HG03039 (cell line): Measurements from ENCODE around the gene PRLH.

Experiments
- ATAC-seq: cut with Tn5 transposase; IDR thresholded peaks from one replicate; pipeline ENCODE4 v1.9.1; 2021; ENCODE audit warnings: mild to moderate bottlenecking, moderate library complexity; ENCODE audit not compliant: unreplicated experiment

Gene PRLH

DNA sequence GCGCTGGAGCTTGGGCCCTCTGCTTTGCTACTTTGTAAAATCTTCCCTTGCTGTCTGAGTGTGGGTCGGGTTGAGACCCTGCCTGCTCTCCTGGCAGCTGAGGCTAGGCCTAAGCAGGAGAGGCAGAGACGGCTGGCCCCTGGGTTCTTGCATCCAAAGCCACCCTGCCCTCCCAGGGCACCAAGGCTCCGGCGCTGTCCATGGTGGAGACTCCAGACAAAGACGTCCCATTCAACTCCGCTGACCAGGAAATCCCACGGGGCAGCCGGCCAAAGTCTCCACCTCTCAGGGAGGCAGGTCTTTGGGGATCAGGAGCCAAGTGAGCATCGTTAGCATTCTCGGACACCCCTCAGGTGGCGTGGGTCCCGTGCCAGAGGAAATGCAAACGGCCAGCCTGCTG is 2.6 kb upstream of the PRLH start:
- no peak for ATAC-seq

DNA sequence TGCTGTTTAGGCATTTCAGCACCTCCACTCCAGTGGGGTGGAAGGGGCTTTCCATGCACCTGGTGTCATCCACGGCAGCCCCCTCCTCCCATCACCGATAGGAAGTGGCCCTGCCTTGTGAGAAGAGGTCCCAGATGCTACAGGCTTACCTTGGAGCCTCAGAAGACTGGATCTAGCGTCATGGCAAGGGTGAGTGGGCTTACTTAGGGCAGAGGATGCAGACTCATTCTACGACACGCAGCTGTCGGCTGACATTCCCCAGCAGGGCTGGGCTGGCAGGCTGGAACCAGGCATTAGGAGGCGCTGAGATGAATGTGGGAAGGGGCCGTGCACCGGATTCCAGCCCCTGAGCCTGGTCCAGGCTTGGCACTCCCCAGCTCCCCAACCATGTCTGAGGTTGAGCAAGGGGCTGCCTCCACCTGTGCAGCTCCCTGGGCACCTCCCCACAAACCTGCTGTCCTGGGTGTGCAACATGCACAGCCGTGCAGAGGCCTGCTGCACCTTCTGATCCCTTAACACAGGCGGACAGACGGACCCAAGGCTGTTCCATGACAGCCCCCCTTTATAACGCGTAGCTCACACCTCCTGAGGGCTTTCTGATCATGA is 1.7 kb upstream of the PRLH start:
- no peak for ATAC-seq

DNA sequence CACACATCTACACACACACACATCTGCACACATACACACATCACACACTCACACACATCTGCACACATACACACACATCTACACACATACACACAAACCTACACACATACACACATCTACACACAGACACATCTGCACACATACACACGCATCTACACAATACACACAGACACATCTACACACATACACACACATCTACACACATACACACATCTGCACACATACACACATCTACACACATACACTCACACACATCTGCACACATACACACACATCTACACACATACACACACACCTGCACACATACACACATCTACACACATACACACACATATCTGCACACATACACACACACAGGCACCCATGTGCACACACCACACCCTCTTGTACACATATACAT is 400 bp upstream of the PRLH start:
- no peak for ATAC-seq

- no peak for ATAC-seq
Observed at GRCh38 chr2:237567276-237568029, 1.1 kb downstream of the PRLH start.

- ATAC-seq, result no peak
Observed at GRCh38 chr2:237568121-237568660, 1.8 kb downstream of the PRLH start.

DNA sequence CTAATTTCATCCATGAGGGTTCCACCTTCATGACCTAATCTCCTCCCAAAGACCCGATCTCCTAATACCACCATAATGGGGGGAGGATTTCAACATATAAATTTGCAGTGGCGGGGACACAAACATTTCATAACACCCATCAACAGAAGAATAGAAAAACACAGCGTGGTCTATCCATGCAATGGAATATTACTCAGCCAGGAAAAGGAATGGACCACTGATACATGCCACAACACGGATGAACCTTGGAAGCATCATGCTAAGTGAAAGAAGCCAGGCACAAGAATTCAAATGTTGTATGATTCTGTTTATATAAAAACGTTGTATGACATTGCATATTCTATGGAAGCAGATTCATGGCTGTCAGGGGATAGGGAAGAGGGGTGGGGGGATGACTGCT is 2.7 kb downstream of the PRLH start:
- ATAC-seq, result no peak

DNA sequence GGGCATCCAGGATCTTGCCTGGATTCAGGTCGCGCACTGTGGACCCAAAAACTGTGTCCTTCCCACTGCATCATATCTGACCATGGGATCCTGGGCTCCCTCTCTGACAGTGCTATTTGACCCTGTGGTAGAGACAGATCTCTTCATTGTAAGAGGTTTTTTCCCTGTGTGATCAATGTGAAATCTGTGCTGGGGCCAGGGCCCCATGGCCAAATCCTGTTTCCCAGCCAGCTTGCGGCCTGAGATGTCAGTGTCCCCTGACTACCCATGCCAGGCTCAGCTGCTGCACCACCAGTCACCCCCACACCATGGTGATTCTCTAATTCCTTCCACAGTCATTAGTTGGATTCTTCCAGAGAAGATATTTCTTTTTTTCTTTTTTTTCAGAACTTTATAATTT is 3.5 kb downstream of the PRLH start:
- ATAC-seq, result no peak

DNA sequence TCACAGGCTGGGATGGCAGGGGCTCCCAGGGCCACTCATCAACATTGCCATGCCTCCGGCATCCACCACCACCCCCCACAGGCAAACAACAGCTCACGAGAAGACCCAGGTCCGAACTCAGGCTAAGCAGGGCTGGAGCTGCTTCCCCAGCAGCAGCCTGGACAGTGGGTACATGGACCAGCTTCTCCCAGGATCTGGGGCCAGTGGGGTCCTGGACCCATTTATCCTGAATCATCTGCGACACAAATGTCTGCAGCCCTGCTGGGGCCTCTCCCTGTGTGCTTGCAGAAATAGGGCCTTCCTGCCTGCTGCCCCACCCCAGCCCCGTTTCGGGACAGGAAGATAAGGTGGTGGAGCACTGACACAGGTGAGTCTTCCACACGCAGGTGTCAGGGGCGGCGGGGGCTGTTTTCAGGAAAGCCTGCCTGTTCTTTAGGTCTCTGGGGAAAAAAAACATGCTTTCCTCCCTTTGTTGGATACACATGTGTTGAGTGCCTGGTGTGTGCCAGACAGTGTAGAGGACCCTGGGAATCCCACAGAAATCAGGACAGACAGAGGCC is 4.5 kb downstream of the PRLH start:
- no peak for ATAC-seq

DNA sequence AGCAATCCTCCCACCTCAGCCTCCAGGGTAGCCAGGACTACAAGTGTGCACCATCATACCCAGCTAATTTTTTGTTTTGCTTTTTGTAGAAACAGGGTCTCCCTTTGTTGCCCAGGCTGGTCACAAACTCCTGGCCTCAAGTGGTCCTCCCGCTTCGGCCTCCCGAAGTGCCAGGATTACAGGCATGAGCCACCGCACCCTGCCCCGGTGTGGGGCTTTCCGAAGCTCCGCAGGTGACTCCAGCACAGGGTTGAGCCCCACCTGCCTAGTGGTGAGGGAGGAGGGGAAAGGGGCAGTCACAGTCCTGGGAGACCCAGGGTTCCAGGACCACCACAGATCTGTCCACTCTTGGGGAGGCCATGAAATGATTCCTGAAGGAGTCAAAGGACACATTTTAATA is 5.2 kb downstream of the PRLH start:
- ATAC-seq, result no peak

GRCh38 chr2:237572021-237572741 is 5.8 kb downstream of the PRLH start:
- peak; percentile 63 for ATAC-seq

DNA sequence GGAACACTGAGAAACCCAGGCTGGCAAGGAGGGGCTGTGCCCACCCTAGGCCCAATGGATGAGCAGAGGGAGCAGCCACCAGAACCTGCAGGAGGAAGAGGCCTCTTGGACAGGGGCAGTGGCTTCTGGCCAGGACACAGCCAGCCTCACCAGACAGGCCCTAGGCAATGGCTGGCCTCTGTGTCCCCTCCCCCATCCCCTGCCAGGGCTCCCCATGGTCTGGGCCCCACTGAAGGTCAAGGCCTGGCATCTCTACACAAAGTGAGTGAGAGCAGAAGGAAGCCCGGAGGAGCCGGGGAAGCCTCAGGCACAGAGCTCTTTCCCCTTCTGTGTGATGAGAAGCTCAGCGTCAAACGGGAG is 6.3 kb downstream of the PRLH start:
- no peak for ATAC-seq

DNA sequence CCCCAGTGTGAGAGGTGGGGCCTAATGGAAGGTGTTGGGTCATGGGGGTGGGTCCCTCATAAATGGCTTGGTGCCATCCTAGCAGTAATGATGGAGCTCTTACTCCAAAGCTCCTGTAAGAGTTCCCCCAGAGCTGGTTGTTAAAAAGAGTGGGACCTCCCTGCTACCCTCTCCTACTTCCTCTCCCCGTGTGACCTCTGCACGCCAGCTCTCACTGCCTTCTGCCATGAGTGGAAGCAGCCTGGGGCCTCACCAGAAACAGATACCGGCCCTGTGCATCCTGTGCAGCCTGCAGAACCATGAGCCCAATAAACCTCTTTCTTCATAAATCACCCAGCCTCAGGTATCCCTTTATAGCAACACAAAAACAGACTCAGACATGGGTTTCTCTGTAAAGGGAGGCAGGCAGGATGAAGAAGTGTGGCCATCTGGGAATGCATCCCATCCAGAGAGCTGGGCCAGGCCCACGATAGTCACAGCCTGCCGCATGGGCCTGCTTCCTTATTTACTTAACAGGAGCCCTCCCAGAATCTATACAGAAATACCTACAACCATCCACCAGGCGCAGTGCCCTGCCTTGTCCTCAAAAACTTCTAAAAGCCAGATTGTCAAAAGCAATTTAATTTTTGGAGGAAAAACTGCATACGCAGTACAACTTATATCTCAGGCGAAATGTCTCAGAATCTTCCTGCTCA is 7.5 kb downstream of the PRLH start:
- no peak for ATAC-seq

DNA sequence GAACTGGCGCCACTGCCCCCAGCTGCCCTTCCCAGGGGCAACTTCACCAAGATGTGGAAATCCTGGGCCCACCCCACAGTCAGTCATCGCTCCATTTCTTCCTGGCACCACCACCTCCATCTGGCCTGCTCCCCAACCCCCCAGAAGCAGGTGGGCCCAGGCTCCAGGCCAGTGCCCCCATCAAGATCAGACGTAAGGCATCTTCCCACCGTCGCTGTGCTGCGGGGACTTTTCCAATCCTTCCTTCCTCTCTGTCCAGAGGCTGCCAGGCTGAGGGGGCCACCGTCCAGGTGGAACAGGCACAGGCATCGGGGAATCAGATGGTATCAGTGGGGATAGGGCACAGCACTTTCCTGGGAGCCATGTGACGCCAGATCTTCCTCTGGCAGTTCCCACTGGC is 8.1 kb downstream of the PRLH start:
- no peak for ATAC-seq

- ATAC-seq, result no peak
Observed at GRCh38 chr2:237574894-237575868, 8.8 kb downstream of the PRLH start.

GRCh38 chr2:237575869-237576862 is 9.8 kb downstream of the PRLH start:
- no peak for ATAC-seq

- ATAC-seq, result no peak
Observed at GRCh38 chr2:237576974-237577373, 10.6 kb downstream of the PRLH start.

DNA sequence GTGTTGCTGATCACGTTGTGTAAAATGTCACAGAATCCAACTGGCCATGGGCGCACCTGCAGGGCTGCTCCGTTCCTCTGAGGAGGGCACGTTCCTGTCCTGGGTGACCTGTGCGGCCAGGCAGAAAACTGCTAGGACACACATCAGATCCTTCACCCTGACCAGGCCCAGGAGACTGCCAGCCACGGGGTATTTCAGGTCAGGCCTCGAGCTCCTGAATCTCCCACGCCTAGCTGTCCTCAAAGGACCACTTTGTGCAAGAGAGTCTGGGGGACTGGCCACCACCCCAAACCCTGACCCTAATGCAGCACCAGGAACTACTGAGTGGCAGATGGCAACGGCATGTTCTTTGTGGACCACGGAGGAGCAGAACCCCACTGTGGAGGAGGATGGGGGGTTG is 11.1 kb downstream of the PRLH start:
- ATAC-seq, result no peak

DNA sequence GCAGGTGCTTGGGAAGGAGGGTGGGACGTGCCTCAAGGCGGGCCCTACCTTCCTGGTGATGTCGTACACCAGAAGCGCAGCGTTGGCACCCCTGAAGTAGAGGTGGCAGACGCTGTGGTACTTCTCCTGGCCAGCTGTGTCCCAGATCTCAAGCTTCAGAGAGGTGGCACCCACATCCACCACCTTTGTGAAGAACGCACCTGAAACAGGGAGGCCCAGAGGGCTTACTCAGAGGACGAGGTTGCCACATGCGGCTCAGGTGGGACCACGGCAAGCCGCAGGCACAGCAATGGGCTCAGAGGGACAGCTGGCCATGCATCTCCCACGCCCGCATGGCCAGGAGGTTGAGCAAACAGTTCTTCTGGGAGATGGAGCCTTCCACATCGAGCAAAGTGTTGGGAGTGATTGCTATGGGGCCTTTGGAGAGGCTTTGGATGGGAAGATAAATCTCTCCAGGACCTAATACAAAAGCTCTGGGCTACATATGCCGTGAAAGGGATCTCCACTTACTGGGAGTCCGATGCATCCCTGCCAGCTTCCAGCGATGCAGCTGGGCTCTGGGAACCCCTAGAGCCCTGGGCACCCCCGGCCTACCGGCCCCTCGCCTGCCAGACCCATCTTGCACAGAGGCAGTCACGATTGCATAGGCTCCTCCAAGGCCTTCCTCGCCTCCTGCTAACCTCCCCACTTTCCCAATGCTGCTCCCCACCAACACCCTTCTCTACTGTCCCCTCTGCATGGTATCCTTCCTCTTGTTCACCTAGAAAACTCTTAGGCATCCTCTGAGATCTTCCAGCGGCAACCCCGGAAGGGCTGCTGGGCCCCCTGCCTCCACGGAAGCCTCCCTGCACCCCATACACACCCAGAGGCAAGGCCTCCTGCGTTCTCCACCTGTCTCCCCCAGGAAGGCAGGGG is 11.8 kb downstream of the PRLH start:
- ATAC-seq, result no peak
